Measurements from ENCODE around the gene SHISA2. TPM values are rescaled to one million over a fixed set of nuclear protein-coding genes. Genes with fewer than 3 reads are reported as not detected.

SHISA2 gene
- polyA plus RNA-seq, 3 donors = not detected

- Histone ChIP-seq H3K4me2 (replicated peaks; ENCODE audit: extremely low read depth, low read length, poor library complexity, severe bottlenecking) (no peak overlapping the region), H3K36me3 (replicated peaks in 1 of 2; ENCODE audit: control insufficient read depth in 1 of 2, insufficient read depth in 2 of 2, low read length in 2 of 2) (no peaks in the 10 kb centered on the region), H3K4me1 (ENCODE audit: control insufficient read depth in 1 of 2, insufficient read depth in 2 of 2, low read length in 2 of 2) (no peaks in the 10 kb centered on the region), H2AFZ (ENCODE audit: insufficient read depth, low read depth, low read length, poor library complexity, severe bottlenecking) (no peak overlapping the region), H3K9me3 (replicated peaks in 1 of 2; ENCODE audit: control insufficient read depth in 1 of 2, insufficient read depth in 1 of 2, low read length in 2 of 2) (no peaks in the 10 kb centered on the region), H3K79me2 (ENCODE audit: insufficient read depth, low read length) (no peaks in the 10 kb centered on the region), H3K9ac (ENCODE audit: insufficient read depth, low read length, poor library complexity, severe bottlenecking) (no peak overlapping the region), H3K4me3 (replicated peaks in 1 of 3; ENCODE audit: low read depth in 2 of 3, low read length in 3 of 3) (no peak overlapping the region), H3K27ac (ENCODE audit: low read depth in 1 of 2, low read length in 2 of 2) (no peak overlapping the region), H3K27me3 (ENCODE audit: control insufficient read depth in 2 of 2, insufficient read depth in 2 of 2, low read length in 2 of 2) (peaks cover 0 to 2% of the 10 kb centered on the region in 2 donors), H4K20me1 (ENCODE audit: insufficient read depth, low read length) (no peaks in the 10 kb centered on the region)
- H3K9me3 Mint-ChIP-seq = no peaks in the 10 kb centered on the region
- no peak for DNase-seq
- no peaks in the 10 kb centered on the region for H3K4me1 Mint-ChIP-seq
- no peak for TF ChIP-seq CTCF (IDR thresholded peaks at IDR 0.05)
- no peak overlapping the region for H3K27ac Mint-ChIP-seq
- intact Hi-C loops (cut with micrococcal nuclease) = loop anchor here in 1 of 2 donors (5.0 kb wide), 1 partner anchor 229 kb away; no protein-coding TSS in a partner anchor
- H3K4me3 Mint-ChIP-seq = no peak overlapping the region
- H3K27me3 Mint-ChIP-seq (ENCODE audit: low read depth in 3 of 3) = peaks cover 5 to 8% (median 5%) of the 10 kb centered on the region in 3 donors
- H3K36me3 Mint-ChIP-seq = no peaks in the 10 kb centered on the region
- 78% methylated on average over 2 of the region's 5 CpGs for WGBS (ENCODE audit: insufficient coverage)
Measured at GRCh38 chr13:26061256-26061655, 9.4 kb upstream of the SHISA2 start.

- Mint-ChIP-seq H3K27ac (no peak overlapping the region), H3K9me3 (no peaks in the 10 kb centered on the region), H3K36me3 (no peaks in the 10 kb centered on the region), H3K4me3 (no peak overlapping the region), H3K27me3 (ENCODE audit: low read depth in 3 of 3) (peaks cover 2 to 8% (median 5%) of the 10 kb centered on the region in 3 donors), H3K4me1 (no peaks in the 10 kb centered on the region)
- no peak for DNase-seq
- Histone ChIP-seq H3K4me3 (replicated peaks in 1 of 3; ENCODE audit: low read depth in 2 of 3, low read length in 3 of 3) (no peak overlapping the region), H3K27ac (ENCODE audit: low read depth in 1 of 2, low read length in 2 of 2) (no peak overlapping the region), H3K9me3 (replicated peaks in 1 of 2; ENCODE audit: control insufficient read depth in 1 of 2, insufficient read depth in 1 of 2, low read length in 2 of 2) (no peaks in the 10 kb centered on the region), H4K20me1 (ENCODE audit: insufficient read depth, low read length) (no peaks in the 10 kb centered on the region), H3K79me2 (ENCODE audit: insufficient read depth, low read length) (no peaks in the 10 kb centered on the region), H3K4me1 (ENCODE audit: control insufficient read depth in 1 of 2, insufficient read depth in 2 of 2, low read length in 2 of 2) (no peaks in the 10 kb centered on the region), H3K27me3 (ENCODE audit: control insufficient read depth in 2 of 2, insufficient read depth in 2 of 2, low read length in 2 of 2) (peaks cover 0 to 3% of the 10 kb centered on the region in 2 donors), H3K36me3 (replicated peaks in 1 of 2; ENCODE audit: control insufficient read depth in 1 of 2, insufficient read depth in 2 of 2, low read length in 2 of 2) (no peaks in the 10 kb centered on the region), H3K4me2 (replicated peaks; ENCODE audit: extremely low read depth, low read length, poor library complexity, severe bottlenecking) (no peak overlapping the region), H2AFZ (ENCODE audit: insufficient read depth, low read depth, low read length, poor library complexity, severe bottlenecking) (no peak overlapping the region), H3K9ac (ENCODE audit: insufficient read depth, low read length, poor library complexity, severe bottlenecking) (no peak overlapping the region)
- no peak for TF ChIP-seq CTCF (IDR thresholded peaks at IDR 0.05)
- WGBS (ENCODE audit: insufficient coverage) = no CpG with 5 or more reads among the region's 4 CpGs
- intact Hi-C loops (cut with micrococcal nuclease) = loop anchor here in 1 of 2 donors (5.0 kb wide), 1 partner anchor 228 kb away; no protein-coding TSS in a partner anchor
Measured at GRCh38 chr13:26060357-26060756, 8.5 kb upstream of the SHISA2 start.

Data from CD14-positive monocyte (primary cell).